Measurements from ENCODE around the gene PI4KA.

PI4KA gene

DNA sequence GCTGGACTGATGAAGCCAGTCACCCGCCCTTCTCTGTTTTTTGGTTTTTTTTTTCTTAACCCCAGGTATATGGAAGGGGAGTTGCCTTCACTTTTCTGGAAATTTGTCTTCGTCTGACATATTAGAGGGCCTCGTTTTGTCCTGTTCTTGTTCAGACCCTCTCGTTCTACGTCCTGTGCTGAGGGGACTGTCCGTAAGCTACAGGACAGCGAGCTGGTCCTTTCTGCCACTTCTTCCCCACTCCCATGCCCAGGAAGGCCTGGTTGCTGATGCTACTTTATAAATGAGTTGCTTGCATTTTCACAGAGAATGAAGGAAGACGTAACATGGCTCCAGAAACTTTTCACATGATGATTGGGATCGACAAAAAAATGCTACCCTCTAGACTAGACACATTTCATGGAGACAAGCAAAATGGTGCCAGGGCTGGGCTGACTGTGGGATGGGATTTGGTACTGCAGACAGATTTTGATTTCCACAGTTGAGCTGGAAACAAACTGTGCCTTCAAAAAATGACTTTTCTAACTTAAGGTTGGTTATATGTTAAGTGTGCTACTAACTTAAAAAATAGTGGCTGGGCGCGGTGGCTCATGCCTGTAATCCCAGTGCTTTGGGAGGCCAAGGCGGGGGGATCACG, 31.4 kb upstream of the PI4KA start:
- Histone ChIP-seq H3K4me3 (ENCODE audit: low read length) (no peak overlapping the region), H3K9ac (ENCODE audit: low read length) (no peak overlapping the region), H3K36me3 (ENCODE audit: control insufficient read depth, low read depth, low read length) (peaks cover 10% of the 10 kb centered on the region), H3K27me3 (ENCODE audit: control insufficient read depth, insufficient read depth, low read length) (no peaks in the 10 kb centered on the region), H3K9me3 (ENCODE audit: control insufficient read depth, low read depth, low read length) (no peaks in the 10 kb centered on the region), H3K4me1 (ENCODE audit: control insufficient read depth, low read depth, low read length) (no peaks in the 10 kb centered on the region), H3K27ac (ENCODE audit: low read length) (no peak overlapping the region)

DNA sequence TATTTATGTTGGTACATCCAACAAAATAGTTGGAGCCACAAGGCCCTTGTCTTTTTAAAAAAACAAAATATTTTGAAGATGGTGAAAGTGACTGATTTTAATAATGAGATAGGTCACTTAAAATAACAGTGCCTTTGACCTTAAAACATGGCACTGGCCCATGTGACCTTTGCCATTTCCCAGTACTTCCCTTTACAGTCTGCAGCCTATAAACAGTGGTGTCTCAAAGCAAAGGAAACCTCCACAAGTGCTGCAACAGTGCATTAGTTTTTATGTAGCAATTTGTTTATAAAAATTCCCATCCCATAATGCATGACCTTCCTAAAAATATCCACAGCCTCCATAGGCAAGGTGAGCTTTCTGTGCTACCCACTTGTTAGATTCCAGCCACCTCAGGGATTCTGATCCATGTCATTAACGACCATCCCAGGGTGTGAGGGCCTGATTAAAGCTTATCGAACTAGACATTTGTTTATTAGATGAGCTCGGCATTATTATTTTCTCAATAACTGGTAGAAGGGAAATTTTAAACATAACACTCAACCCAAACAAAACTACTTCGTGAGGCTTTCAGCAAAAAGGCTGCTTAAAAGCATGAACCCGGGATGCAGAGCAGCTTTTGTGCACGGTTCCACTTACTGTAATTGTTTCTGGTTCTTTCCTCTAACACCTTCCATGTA, 30.6 kb upstream of the PI4KA start:
- no peaks in the 10 kb centered on the region for H3K4me1 ChIP-seq (ENCODE audit: control insufficient read depth, low read depth, low read length)

DNA sequence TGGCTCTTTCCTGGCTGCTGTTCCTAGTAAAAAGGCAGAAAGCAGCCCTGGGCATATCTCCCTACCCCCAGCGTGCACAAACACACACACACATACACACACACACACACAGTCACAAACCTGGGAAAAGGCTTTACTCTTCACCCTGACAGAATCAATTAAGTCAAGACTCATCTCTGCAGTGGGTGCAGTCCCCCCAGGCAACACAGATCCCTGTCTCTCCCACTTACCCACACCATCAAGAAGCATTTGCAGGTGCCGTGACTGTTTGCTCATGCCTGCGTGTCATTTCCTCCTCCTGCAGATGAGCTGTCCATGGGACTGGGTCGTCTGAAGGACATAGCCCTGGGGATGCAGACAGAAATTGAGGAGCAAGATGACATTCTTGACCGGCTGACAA, 28.8 kb upstream of the PI4KA start:
- no peak overlapping the region for H3K4me3 ChIP-seq (ENCODE audit: low read length)
- H3K36me3 ChIP-seq (ENCODE audit: control insufficient read depth, low read depth, low read length): peaks cover 10% of the 10 kb centered on the region

More for the DNA sequence above, 30.6 kb upstream of the PI4KA start:
- H3K36me3 ChIP-seq (ENCODE audit: control insufficient read depth, low read depth, low read length): peaks cover 10% of the 10 kb centered on the region
- no peaks in the 10 kb centered on the region for H3K27me3 ChIP-seq (ENCODE audit: control insufficient read depth, insufficient read depth, low read length)
- no peaks in the 10 kb centered on the region for H3K9me3 ChIP-seq (ENCODE audit: control insufficient read depth, low read depth, low read length)
- H3K4me3 ChIP-seq (ENCODE audit: low read length): no peak overlapping the region
- H3K9ac ChIP-seq (ENCODE audit: low read length): no peak overlapping the region
- no peak overlapping the region for H3K27ac ChIP-seq (ENCODE audit: low read length)

DNA sequence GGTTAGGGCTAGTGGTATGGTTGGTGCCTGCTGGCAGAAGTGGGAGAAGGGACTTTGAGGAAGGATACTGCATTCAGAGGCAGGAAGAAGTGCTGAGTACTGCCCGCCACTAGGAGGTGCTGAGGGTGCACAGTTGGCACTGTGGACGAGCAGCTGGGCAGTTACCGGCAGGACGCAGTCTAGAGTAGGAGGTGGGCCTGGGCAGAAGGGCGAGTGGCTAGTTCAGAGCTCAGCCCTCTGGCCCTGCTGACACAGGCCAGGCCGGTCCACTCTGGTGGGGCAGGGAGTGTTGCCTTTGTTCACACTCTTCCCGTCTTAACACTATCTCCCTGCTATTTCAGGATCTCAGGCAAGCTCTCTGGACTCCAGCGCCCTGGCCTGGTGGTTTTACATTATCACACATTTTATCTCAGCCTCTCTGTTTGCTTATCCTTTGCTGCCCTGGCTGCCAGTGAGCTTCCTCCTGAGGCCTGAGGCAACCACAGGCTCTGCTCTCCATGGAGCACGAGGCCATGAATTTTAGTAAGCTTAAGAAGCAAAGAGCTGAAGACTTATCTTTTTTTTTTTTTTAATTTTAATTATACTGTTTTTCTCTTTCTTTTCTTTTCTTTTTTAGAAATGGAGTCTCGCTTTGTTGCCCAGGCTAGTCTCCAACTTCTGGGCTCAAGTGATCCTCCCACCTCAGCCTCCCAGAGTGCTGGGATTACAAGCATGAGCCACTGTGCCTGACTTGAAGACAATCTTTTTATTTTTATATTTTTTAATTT, 27.1 kb upstream of the PI4KA start:
- no peaks in the 10 kb centered on the region for H3K27me3 ChIP-seq (ENCODE audit: control insufficient read depth, insufficient read depth, low read length)
- H3K27ac ChIP-seq (ENCODE audit: low read length): no peak overlapping the region
- peaks cover 10% of the 10 kb centered on the region for H3K36me3 ChIP-seq (ENCODE audit: control insufficient read depth, low read depth, low read length)
- H3K9ac ChIP-seq (ENCODE audit: low read length): no peak overlapping the region
- no peaks in the 10 kb centered on the region for H3K4me1 ChIP-seq (ENCODE audit: control insufficient read depth, low read depth, low read length)
- no peaks in the 10 kb centered on the region for H3K9me3 ChIP-seq (ENCODE audit: control insufficient read depth, low read depth, low read length)
- no peak overlapping the region for H3K4me3 ChIP-seq (ENCODE audit: low read length)

More for the DNA sequence above, 28.8 kb upstream of the PI4KA start:
- no peaks in the 10 kb centered on the region for H3K4me1 ChIP-seq (ENCODE audit: control insufficient read depth, low read depth, low read length)
- H3K27ac ChIP-seq (ENCODE audit: low read length): no peak overlapping the region
- H3K27me3 ChIP-seq (ENCODE audit: control insufficient read depth, insufficient read depth, low read length): no peaks in the 10 kb centered on the region
- H3K9me3 ChIP-seq (ENCODE audit: control insufficient read depth, low read depth, low read length): no peaks in the 10 kb centered on the region
- H3K9ac ChIP-seq (ENCODE audit: low read length): no peak overlapping the region

DNA sequence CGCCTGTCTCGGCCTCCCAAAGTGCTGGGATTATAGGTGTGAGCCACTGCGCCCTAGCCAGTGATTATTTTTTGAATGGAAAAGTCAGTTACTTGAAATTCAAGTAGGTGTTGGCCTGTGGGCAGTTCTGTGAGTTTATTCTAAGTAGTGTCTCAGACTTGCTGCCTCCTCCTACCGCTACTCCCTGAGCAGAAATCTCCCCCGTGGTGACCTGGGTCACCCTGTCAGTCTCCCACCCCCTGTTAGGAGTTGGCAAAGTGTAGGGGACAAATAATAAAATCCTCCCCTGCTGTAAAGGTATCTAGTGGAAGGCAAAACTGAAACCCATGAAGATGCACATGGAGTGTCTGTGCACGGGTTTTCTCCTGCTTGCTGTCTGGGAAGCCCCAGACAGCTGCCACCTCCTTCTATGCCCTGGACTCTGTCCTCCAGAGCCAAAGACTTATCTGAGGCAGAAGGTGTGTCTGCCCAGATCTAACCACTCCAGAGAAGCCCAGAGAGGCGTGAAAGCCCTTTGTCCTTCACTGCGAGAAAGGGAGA, 26.5 kb upstream of the PI4KA start:
- no peaks in the 10 kb centered on the region for H3K27me3 ChIP-seq (ENCODE audit: control insufficient read depth, insufficient read depth, low read length)
- no peaks in the 10 kb centered on the region for H3K4me1 ChIP-seq (ENCODE audit: control insufficient read depth, low read depth, low read length)
- no peaks in the 10 kb centered on the region for H3K9me3 ChIP-seq (ENCODE audit: control insufficient read depth, low read depth, low read length)
- peaks cover 10% of the 10 kb centered on the region for H3K36me3 ChIP-seq (ENCODE audit: control insufficient read depth, low read depth, low read length)
- H3K27ac ChIP-seq (ENCODE audit: low read length): no peak overlapping the region
- H3K4me3 ChIP-seq (ENCODE audit: low read length): no peak overlapping the region
- no peak overlapping the region for H3K9ac ChIP-seq (ENCODE audit: low read length)

DNA sequence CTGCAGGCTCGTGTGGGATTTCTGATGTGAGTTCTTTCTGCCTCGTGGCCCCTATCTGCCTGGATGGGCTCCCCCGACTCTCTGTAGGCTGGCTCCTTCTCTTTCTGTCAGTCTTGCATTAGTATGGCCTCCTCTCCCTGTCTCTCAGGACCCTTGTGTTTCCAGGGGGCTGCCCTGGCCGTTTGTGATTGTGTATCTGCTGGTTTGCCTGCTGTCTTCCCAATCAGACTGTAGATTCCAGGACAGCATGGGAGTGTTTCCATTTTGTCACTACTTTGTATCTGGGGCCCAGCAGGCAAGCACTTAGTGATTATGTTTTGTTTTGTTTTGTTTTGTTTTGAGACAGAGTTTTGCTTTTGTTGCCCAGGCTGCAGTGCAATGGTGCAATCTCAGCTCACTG, 25.8 kb upstream of the PI4KA start:
- peaks cover 10% of the 10 kb centered on the region for H3K36me3 ChIP-seq (ENCODE audit: control insufficient read depth, low read depth, low read length)
- H3K4me3 ChIP-seq (ENCODE audit: low read length): no peak overlapping the region
- H3K4me1 ChIP-seq (ENCODE audit: control insufficient read depth, low read depth, low read length): no peaks in the 10 kb centered on the region
- H3K27ac ChIP-seq (ENCODE audit: low read length): no peak overlapping the region
- H3K9me3 ChIP-seq (ENCODE audit: control insufficient read depth, low read depth, low read length): no peaks in the 10 kb centered on the region
- H3K27me3 ChIP-seq (ENCODE audit: control insufficient read depth, insufficient read depth, low read length): no peaks in the 10 kb centered on the region
- no peak overlapping the region for H3K9ac ChIP-seq (ENCODE audit: low read length)

DNA sequence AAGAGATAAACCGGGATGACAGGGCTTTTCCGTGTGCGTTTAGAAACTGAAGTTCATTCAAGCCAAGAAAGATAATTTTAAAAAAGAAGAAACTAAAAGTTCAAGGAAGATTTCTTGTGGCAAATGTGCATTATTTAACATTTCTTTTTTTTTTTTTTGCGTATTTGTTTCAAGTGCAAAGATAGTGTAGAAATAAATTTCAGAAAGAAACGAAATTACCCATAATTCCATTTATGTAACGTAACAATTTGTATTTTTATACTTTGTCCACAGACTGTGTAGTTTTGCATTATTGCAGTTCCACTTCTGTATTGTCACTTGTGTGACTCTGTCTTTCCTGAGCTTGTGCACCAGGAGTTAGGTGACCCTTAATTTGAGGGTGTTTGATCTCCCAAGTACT, 24.2 kb upstream of the PI4KA start:
- H3K4me3 ChIP-seq (ENCODE audit: low read length): no peak overlapping the region
- H3K36me3 ChIP-seq (ENCODE audit: control insufficient read depth, low read depth, low read length): peaks cover 7% of the 10 kb centered on the region
- no peaks in the 10 kb centered on the region for H3K9me3 ChIP-seq (ENCODE audit: control insufficient read depth, low read depth, low read length)
- H3K4me1 ChIP-seq (ENCODE audit: control insufficient read depth, low read depth, low read length): no peaks in the 10 kb centered on the region
- H3K9ac ChIP-seq (ENCODE audit: low read length): no peak overlapping the region
- no peak overlapping the region for H3K27ac ChIP-seq (ENCODE audit: low read length)
- H3K27me3 ChIP-seq (ENCODE audit: control insufficient read depth, insufficient read depth, low read length): no peaks in the 10 kb centered on the region

DNA sequence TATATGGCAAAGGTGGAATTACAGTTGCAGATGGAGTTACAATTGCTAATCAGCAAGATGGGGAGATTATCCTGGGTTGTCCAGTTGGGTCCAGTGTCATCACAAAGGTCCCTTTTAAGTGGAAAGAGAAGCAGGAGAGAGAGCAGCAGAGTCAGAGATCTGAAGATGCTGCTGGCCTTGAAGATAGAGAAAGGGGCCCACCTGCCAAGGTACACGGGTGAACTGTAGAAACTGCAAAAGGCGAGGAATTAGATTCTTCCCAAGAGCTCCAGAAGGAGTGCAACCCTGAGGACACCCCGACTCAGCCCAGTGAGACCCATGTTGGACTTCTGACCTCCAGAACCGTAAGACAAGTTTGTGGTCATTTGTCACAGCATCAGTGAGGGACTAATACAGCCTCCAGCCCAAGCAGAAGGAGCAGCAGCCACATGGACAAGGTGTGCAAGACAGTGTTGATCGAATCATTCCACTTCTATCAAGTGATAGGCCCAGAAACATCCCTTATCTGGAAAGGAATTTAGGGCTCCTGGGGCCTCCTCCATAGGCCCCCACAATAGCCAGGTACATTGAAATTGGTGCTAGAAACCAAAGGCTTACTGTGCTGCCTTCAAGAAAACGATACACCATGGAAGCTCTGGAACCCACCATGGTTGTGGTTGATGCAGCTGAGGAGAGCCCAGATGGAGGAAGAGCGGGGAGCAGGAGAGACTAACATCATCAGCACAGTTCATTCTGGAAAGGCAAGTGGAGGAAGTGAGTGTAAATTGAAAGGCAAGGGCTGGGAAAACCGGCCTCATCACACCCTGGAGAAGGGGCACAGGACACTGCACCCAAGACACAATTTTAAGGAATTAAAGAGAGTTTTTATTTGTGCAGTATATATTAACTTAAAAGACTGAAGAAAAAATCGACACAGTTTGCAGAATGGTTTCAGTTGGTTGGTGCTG, 23.5 kb upstream of the PI4KA start:
- H3K36me3 ChIP-seq (ENCODE audit: control insufficient read depth, low read depth, low read length): no peaks in the 10 kb centered on the region
- no peak overlapping the region for H3K4me3 ChIP-seq (ENCODE audit: low read length)
- H3K4me1 ChIP-seq (ENCODE audit: control insufficient read depth, low read depth, low read length): no peaks in the 10 kb centered on the region
- no peak overlapping the region for H3K9ac ChIP-seq (ENCODE audit: low read length)
- no peak overlapping the region for H3K27ac ChIP-seq (ENCODE audit: low read length)
- H3K9me3 ChIP-seq (ENCODE audit: control insufficient read depth, low read depth, low read length): no peaks in the 10 kb centered on the region
- no peaks in the 10 kb centered on the region for H3K27me3 ChIP-seq (ENCODE audit: control insufficient read depth, insufficient read depth, low read length)

DNA sequence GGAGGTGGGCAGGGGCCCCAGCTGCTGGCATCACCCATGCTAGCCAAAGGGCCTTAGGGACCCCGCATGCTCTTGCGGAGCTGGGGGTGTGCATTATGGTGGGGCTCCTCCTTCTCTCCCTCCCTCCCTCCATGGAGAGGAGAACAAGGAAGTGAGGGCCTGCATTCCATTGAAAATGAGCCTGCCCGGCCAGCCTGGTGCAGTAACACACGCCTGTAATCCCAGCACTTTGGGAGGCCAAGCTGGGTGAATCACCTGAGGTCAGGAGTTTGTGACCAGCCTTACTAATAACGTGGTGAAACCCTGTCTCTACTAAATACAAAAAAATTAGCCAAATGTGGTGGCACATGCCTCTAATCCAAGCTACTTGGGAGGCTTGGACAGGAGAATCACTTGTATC, 22.6 kb upstream of the PI4KA start:
- no peaks in the 10 kb centered on the region for H3K36me3 ChIP-seq (ENCODE audit: control insufficient read depth, low read depth, low read length)
- no peaks in the 10 kb centered on the region for H3K9me3 ChIP-seq (ENCODE audit: control insufficient read depth, low read depth, low read length)
- no peak overlapping the region for H3K9ac ChIP-seq (ENCODE audit: low read length)
- H3K4me1 ChIP-seq (ENCODE audit: control insufficient read depth, low read depth, low read length): no peaks in the 10 kb centered on the region
- no peaks in the 10 kb centered on the region for H3K27me3 ChIP-seq (ENCODE audit: control insufficient read depth, insufficient read depth, low read length)
- H3K4me3 ChIP-seq (ENCODE audit: low read length): no peak overlapping the region
- H3K27ac ChIP-seq (ENCODE audit: low read length): no peak overlapping the region

DNA sequence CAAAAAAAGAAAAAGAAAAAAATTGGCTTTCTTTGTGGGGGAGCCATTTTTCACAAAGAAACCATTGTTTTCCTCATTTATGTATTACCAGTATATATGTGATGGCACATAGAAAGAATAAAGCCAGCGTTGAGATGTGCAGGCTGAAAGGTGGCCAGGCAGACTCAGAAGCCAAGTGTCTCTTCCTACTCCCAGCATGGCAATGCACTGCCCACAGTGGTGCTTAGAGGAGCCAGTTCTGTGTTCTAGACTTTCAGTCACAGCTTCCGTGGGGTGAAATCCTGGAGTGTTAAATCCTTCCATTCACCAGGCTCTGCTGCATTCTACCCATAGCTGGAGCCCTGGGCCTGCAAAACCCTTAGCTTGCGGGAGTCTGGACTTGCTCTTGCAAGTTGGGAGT, 19.1 kb upstream of the PI4KA start:
- Histone ChIP-seq H3K27ac (ENCODE audit: low read length) (no peak overlapping the region), H3K36me3 (ENCODE audit: control insufficient read depth, low read depth, low read length) (no peaks in the 10 kb centered on the region), H3K4me3 (ENCODE audit: low read length) (no peak overlapping the region)

DNA sequence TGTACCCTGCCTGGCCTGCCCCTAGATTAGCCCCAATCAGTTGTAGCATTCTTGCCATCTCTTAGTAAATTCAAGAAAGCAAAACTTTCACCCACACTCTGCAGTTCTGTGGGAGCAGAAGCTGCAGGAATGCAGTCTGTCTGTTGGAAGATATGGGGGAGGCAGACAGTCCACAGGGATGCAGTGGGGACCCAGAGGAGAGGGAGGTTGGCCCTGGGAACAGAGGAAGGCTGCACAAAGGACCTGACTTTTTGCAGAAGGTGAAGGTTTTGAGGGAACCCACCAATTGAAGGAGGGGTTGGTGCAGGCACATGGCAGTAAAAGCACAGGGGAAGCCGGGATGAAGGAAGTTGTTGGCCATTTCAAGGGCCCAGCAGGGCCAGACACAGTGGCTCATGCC, 16.7 kb upstream of the PI4KA start:
- H3K27ac ChIP-seq (ENCODE audit: low read length): no peak overlapping the region
- H3K27me3 ChIP-seq (ENCODE audit: control insufficient read depth, insufficient read depth, low read length): no peaks in the 10 kb centered on the region
- no peak overlapping the region for H3K4me3 ChIP-seq (ENCODE audit: low read length)
- H3K9me3 ChIP-seq (ENCODE audit: control insufficient read depth, low read depth, low read length): no peaks in the 10 kb centered on the region
- no peak overlapping the region for H3K9ac ChIP-seq (ENCODE audit: low read length)
- no peaks in the 10 kb centered on the region for H3K4me1 ChIP-seq (ENCODE audit: control insufficient read depth, low read depth, low read length)
- no peaks in the 10 kb centered on the region for H3K36me3 ChIP-seq (ENCODE audit: control insufficient read depth, low read depth, low read length)

More for the DNA sequence above, 19.1 kb upstream of the PI4KA start:
- Histone ChIP-seq H3K27me3 (ENCODE audit: control insufficient read depth, insufficient read depth, low read length) (no peaks in the 10 kb centered on the region), H3K9ac (ENCODE audit: low read length) (no peak overlapping the region), H3K9me3 (ENCODE audit: control insufficient read depth, low read depth, low read length) (no peaks in the 10 kb centered on the region), H3K4me1 (ENCODE audit: control insufficient read depth, low read depth, low read length) (no peaks in the 10 kb centered on the region)

Data from iPS-18a (cell line).